HFF-Myc (cell line): Measurements from ENCODE around the gene GLS.

Source experiments
- DNase-seq: peaks from one replicate; pipeline ENCODE4 v3.0.0-alpha.2; 2011; ENCODE audit warnings: low read depth; ENCODE audit errors: extremely low read depth
- H3K4me3 ChIP-seq: replicated peaks from 2 replicates; pipeline ENCODE4 v1.5.1; 2011; ENCODE audit warnings: low read depth, mild to moderate bottlenecking, control low read depth, low read length
- CTCF ChIP-seq: IDR thresholded peaks from 2 replicates; pipeline ENCODE4 v1.5.1; 2012; ENCODE audit warnings: mild to moderate bottlenecking, low read depth, low read length, control low read depth; ENCODE audit errors: missing control alignments

GLS gene

GRCh38 chr2:191001624-191002023, 121.0 kb downstream of the GLS start:
- no peak overlapping the region for H3K4me3 ChIP-seq
- TF ChIP-seq CTCF: no peak
- DNase-seq: no peak

- H3K4me3 ChIP-seq: no peak overlapping the region
- no peak for DNase-seq
- TF ChIP-seq CTCF: no peak
These were observed 123.0 kb downstream of the GLS start for GRCh38 chr2:191003405-191004309.

GRCh38 chr2:191006297-191006696, 125.7 kb downstream of the GLS start:
- no peak for DNase-seq
- no peak for TF ChIP-seq CTCF
- H3K4me3 ChIP-seq: no peak overlapping the region

- H3K4me3 ChIP-seq: no peak overlapping the region
- DNase-seq: no peak
- TF ChIP-seq CTCF: no peak
These were observed 126.6 kb downstream of the GLS start for GRCh38 chr2:191006997-191007783.

- no peak overlapping the region for H3K4me3 ChIP-seq
- DNase-seq: no peak
- no peak for TF ChIP-seq CTCF
These were observed 127.7 kb downstream of the GLS start for GRCh38 chr2:191008286-191008685.

GRCh38 chr2:191009541-191010374, 129.1 kb downstream of the GLS start:
- no peak overlapping the region for H3K4me3 ChIP-seq
- DNase-seq: no peak
- no peak for TF ChIP-seq CTCF
